Suprapubic skin (tissue), 4 donors: ENCODE data around the gene NEGR1.

ENCODE experiments used
- EP300 ChIP-seq: sonication (generic); formaldehyde crosslinking; IDR thresholded peaks from one replicate; pipeline ENCODE4 v1.6.1; 2017; ENCODE audit warnings: antibody characterized with exemption
- POLR2A ChIP-seq, 2 donors: fragments of 450-650 bp; IDR thresholded peaks; one replicate each; pipeline ENCODE4 v1.6.1; 2017; ENCODE audit warnings: antibody characterized with exemption in 2 of 2, mild to moderate bottlenecking in 2 of 2, moderate library complexity in 2 of 2
- POLR2AphosphoS5 ChIP-seq, 3 donors: sonication (generic); formaldehyde crosslinking; IDR thresholded peaks; one replicate each; pipeline ENCODE4 v1.6.1; 2017; ENCODE audit warnings: antibody characterized with exemption in 3 of 3
- TF ChIP-seq, protein P1 (sequence below), 2 donors: fragments of 200-600 bp in 1 of 2; fragments of 450-650 bp in 1 of 2; sonication (generic) in 1 of 2; IDR thresholded peaks; one replicate each; pipeline ENCODE4 v1.5.1; 2016 to 2019; ENCODE audit warnings: antibody characterized with exemption in 2 of 2, mild to moderate bottlenecking in 1 of 2, moderate library complexity in 1 of 2

DNA sequence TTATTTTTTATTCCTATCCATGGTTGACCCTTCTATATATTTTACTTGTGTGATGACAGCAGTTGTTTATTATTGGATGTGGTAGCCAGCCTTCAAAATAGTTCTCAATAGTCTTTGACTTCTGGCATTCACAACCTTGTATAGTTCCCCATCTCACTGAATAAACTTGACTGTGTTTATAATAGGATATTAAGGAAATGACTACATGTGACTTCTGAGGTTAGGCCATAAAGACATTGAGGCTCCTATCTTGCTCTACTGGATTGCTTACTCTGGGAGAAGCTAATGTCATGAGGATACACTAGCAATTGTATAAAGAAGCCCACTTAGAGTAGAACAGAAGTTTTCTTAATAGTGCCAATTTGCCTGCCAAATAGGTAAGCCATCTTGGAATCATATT lies 231.8 kb downstream of the NEGR1 start:
- TF ChIP-seq, protein P1, sequence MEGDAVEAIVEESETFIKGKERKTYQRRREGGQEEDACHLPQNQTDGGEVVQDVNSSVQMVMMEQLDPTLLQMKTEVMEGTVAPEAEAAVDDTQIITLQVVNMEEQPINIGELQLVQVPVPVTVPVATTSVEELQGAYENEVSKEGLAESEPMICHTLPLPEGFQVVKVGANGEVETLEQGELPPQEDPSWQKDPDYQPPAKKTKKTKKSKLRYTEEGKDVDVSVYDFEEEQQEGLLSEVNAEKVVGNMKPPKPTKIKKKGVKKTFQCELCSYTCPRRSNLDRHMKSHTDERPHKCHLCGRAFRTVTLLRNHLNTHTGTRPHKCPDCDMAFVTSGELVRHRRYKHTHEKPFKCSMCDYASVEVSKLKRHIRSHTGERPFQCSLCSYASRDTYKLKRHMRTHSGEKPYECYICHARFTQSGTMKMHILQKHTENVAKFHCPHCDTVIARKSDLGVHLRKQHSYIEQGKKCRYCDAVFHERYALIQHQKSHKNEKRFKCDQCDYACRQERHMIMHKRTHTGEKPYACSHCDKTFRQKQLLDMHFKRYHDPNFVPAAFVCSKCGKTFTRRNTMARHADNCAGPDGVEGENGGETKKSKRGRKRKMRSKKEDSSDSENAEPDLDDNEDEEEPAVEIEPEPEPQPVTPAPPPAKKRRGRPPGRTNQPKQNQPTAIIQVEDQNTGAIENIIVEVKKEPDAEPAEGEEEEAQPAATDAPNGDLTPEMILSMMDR (IDR thresholded peaks at IDR 0.05), result no peak
- no peak for TF ChIP-seq POLR2AphosphoS5 (IDR thresholded peaks at IDR 0.05)
- no peak for TF ChIP-seq POLR2A (IDR thresholded peaks at IDR 0.05)
- no peak for TF ChIP-seq EP300
